Pancreas (tissue), 10 donors: ENCODE data around the gene PGLYRP1. TPM values are rescaled to one million over a fixed set of nuclear protein-coding genes. Genes with fewer than 3 reads are reported as not detected.

Experiments
- ATAC-seq, 4 donors: fragments of 200-7000 bp; cut with Tn5 transposase; one replicate each; pipeline versions ENCODE4 v1.8.0 to v1.9.1; 2020; ENCODE audit warnings: mild to moderate bottlenecking in 4 of 4, moderate library complexity in 4 of 4
- DNase-seq, 6 donors: peaks; one replicate each; pipeline ENCODE4 v3.0.0-alpha.2; 2020
- FAIRE-seq: peaks from 2 replicates; lab custom pipeline; 2012; peaks lifted over from hg19 to GRCh38; lab: Jason Lieb, UNC
- H3K27ac ChIP-seq, 4 donors: fragments of 200-600 bp; sonication (generic); 1 replicate in 3 of 4; 2 replicates in 1 of 4; pipeline versions ENCODE4 v1.5.0 to v1.8.0; 2020
- H3K27me3 ChIP-seq, 4 donors: fragments of 200-600 bp; one replicate each; pipeline ENCODE4 v1.8.0; 2021
- H3K36me3 ChIP-seq, 3 donors: fragments of 200-600 bp; sonication (generic) in 1 of 3; one replicate each; pipeline versions ENCODE4 v1.5.0 to v1.8.0; 2020 to 2021
- H3K4me1 ChIP-seq, 3 donors: fragments of 200-600 bp; one replicate each; pipeline ENCODE4 v1.8.0; 2021
- H3K4me3 ChIP-seq, 4 donors: fragments of 200-600 bp; sonication (generic) in 2 of 4; one replicate each; pipeline versions ENCODE4 v1.5.0 to v1.8.0; 2020 to 2021
- H3K9me3 ChIP-seq, 4 donors: fragments of 200-600 bp; one replicate each; pipeline ENCODE4 v1.8.0; 2021
- WGBS, 2 donors: extraction: QIAGEN DNeasy Blood & Tissue Kit; methylation state at CpG; one replicate each; pipeline ENCODE4 v1.1.7; 2013; 5-methylcytosine and 5-hydroxymethylcytosine counted together
- intact Hi-C, 3 donors: fragments of 100-400 bp; cut with DNase I; formaldehyde crosslinking; loops; one replicate each; pipeline versions ENCODE4 v1.11.1 to v1.14.2; 2022
- polyA plus RNA-seq, 2 donors: library from polyadenylated mRNA; stranded (reverse); fragments of 200-250 nt; gene quantifications; one replicate each; pipeline ENCODE4 v1.2.3, GENCODE V29; 2013
- total RNA-seq, 6 donors: library from RNA; stranded (reverse); fragmentation: NEBNext Ultra II Directional in 4 of 6; extraction: Animal tissue kit (Norgen Biotek cat#: 25700) in 4 of 6; gene quantifications; one replicate each; pipeline versions ENCODE4 v1.2.1 to v1.2.4, GENCODE V29; 2021 to 2023
- TF ChIP-seq, protein P1 (sequence below), 4 donors: fragments of 200-600 bp; sonication (generic) in 3 of 4; IDR thresholded peaks; one replicate each; pipeline versions ENCODE4 v1.5.0 to v1.8.0; 2021; ENCODE audit warnings: antibody characterized with exemption in 4 of 4
- donor health status: healthy with polysubstance abuse.
- donor health status: DM: no; HTN: no; CAD: no; lungs with moderate emphysema.
- donor health status: DM: no; HTN: no; CAD: no.
- donor health status: control.
- donor health status: control.
- donor health status: Bipolar disorder and iron deficiency.
- donor health status: DM: yes; HTN: yes; CAD: no.
- donor health status: DM: no; HTN: no; CAD: no.
- donor health status: DM: no; HTN: no; CAD: no.
- donor health status: DM: yes; HTN: yes; CAD: no.

PGLYRP1 gene
- total and polyA plus RNA-seq, 8 donors: 0.20 TPM; not detected in 7

DNA sequence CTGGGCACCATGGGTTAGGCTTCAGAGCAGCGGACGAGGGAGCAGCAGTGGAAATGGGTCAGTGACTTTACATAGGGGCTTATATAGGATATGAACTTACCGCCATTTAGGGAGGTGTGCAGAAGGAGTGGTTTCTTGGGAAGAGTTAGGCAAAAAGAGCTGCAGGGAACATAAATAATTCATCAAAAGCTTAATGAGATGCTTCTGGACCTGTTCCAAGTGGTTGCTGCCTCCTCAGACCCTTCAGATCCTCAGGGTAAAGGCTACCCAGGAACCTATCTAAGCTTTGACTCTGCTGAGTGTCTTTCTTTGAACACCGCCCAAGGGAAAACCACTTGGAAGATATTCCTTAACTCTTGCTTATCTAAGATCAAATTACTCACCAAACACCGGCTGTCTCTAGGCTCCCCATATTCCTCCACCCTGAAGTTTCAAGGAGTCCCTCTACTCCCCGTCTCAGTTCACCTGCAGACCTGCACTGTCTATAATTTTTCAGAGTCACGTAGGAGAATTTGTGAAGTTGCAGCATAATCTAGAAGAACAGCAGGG is 18.2 kb upstream of the PGLYRP1 start, which contains the start of gene IGFL4:
Gene IGFL4, minus strand, starts transcription at position 51 of the 549 bp plus-strand sequence. Its CDS starts 40 bp downstream, at position 11.
- peaks cover 0 to 20% (median 0%) of the 10 kb centered on the region in 4 donors for H3K27me3 ChIP-seq

DNA sequence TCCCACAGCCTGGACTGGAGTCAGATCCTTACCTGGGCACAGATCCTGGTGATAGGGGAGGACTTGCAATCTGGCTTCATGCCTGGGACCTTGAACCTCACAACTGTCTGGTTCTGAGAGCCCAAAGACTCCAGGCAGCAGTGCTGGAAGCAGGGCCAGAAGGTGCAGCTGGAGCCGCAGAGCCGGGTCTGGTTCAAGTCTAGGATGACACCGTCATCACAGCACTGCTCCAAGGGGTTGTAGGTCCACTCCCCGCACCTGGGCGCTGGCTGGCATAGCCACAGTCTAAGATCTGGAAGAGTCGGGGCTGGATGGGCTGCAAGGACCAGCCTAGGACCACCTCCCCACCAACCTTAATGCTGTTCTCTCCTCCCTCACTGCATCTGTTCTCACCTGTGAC is 17.3 kb upstream of the PGLYRP1 start:
- TF ChIP-seq, protein P1, sequence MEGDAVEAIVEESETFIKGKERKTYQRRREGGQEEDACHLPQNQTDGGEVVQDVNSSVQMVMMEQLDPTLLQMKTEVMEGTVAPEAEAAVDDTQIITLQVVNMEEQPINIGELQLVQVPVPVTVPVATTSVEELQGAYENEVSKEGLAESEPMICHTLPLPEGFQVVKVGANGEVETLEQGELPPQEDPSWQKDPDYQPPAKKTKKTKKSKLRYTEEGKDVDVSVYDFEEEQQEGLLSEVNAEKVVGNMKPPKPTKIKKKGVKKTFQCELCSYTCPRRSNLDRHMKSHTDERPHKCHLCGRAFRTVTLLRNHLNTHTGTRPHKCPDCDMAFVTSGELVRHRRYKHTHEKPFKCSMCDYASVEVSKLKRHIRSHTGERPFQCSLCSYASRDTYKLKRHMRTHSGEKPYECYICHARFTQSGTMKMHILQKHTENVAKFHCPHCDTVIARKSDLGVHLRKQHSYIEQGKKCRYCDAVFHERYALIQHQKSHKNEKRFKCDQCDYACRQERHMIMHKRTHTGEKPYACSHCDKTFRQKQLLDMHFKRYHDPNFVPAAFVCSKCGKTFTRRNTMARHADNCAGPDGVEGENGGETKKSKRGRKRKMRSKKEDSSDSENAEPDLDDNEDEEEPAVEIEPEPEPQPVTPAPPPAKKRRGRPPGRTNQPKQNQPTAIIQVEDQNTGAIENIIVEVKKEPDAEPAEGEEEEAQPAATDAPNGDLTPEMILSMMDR (IDR thresholded peaks at IDR 0.05): no peak
- no peaks in the 10 kb centered on the region for H3K4me1 ChIP-seq
- H3K4me3 ChIP-seq: no peak overlapping the region
- H3K9me3 ChIP-seq: no peaks in the 10 kb centered on the region
- intact Hi-C loops: no loop called here
- no peak overlapping the region for H3K27ac ChIP-seq
- no peak for ATAC-seq
- WGBS, 2 donors: 68 to 76% methylated on average over 6 of the region's 6 CpGs
- peaks cover 0 to 20% (median 0%) of the 10 kb centered on the region in 4 donors for H3K27me3 ChIP-seq
- H3K36me3 ChIP-seq: no peaks in the 10 kb centered on the region
- FAIRE-seq: no peak
- no peak for DNase-seq

More for the DNA sequence above, 18.2 kb upstream of the PGLYRP1 start, which contains the start of gene IGFL4:
- intact Hi-C loops: no loop called here
- H3K4me3 ChIP-seq: no peak within 1 kb of the TSS
- DNase-seq (no peak), ATAC-seq (no peak), FAIRE-seq (no peak)
- TF ChIP-seq, protein P1 (IDR thresholded peaks at IDR 0.05): no peak
- no peaks in the 10 kb centered on the region for H3K4me1 ChIP-seq
- H3K36me3 ChIP-seq: no peaks in the 10 kb centered on the region
- no peaks in the 10 kb centered on the region for H3K9me3 ChIP-seq
- H3K27ac ChIP-seq: no peak within 1 kb of the TSS
- WGBS, 2 donors: 43 to 47% methylated on average over 7 of the region's 7 CpGs

DNA sequence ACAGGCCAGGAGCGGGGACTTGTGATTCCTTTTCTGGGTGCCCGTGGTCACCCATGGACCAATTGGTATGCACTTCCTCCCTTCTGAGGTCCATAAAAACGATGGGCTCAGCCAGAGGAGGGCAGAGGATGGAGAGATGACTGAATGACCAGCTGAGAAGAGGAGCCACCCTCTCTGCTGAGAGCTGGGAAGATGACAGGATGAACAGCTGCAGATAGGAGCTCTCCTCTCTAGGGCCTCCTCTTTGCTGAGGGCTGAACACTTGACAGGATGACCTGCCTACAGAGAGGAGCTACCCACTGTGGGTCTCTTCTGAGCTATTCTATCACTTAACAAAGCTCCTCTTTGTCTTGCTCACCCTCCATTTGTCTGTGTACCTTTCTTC is 13.9 kb upstream of the PGLYRP1 start:
- no peak overlapping the region for H3K27ac ChIP-seq
- H3K36me3 ChIP-seq: no peaks in the 10 kb centered on the region
- no peak overlapping the region for H3K4me3 ChIP-seq
- H3K4me1 ChIP-seq: no peaks in the 10 kb centered on the region
- TF ChIP-seq, protein P1 (IDR thresholded peaks at IDR 0.05): no peak
- DNase-seq: no peak
- H3K27me3 ChIP-seq: peaks cover 0 to 4% (median 0%) of the 10 kb centered on the region in 4 donors
- ATAC-seq: no peak
- FAIRE-seq: no peak
- H3K9me3 ChIP-seq: no peaks in the 10 kb centered on the region
- intact Hi-C loops: no loop called here
- 57 to 60% methylated on average over 3 of the region's 3 CpGs for WGBS, 2 donors

DNA sequence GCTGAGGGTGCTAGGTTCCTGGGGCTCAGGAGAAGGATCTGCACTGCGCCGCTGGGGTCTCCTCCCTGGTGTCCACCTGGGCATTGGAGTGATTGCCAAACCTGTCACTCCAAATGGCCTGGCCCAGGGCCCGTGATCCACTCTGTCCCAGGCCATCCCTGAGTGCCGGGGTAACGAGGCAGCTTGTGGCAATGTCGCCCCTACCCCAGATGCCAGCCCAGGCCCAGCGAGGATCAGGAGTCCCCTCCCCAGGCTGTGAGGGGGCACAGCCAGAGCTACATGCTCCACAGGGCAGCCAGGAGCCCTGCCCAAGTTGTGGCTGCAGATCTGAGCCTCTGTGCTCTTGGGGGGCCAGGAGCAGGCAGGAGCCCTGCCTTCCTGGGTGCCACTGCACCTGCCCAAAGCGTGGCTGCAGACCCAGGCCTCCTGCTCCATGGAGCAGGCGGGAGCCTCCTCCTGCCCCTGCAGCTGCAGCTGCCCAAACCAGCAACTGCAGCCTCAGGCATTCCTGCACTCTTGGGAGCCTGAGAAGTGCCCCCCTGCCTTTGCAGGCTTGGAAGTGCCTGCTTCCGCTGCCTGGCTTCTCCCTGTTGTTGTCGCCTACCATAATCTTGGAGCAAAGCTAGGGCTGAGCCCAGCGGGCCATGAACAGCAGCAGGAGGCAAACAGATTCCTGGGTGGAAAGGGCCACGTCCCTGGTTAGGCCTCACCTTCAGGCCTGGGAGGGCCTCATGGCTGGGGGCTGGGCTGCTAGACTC is 13.3 kb upstream of the PGLYRP1 start:
- ATAC-seq (no peak), FAIRE-seq (no peak), DNase-seq (no peak)
- Histone ChIP-seq H3K36me3 (no peaks in the 10 kb centered on the region), H3K27ac (no peak overlapping the region), H3K27me3 (peaks cover 0 to 4% (median 0%) of the 10 kb centered on the region in 4 donors), H3K4me3 (no peak overlapping the region), H3K4me1 (no peaks in the 10 kb centered on the region), H3K9me3 (no peaks in the 10 kb centered on the region)
- intact Hi-C loops: no loop called here
- 67 to 77% methylated on average over 13 of the region's 13 CpGs for WGBS, 2 donors
- TF ChIP-seq, protein P1 (IDR thresholded peaks at IDR 0.05): no peak

DNA sequence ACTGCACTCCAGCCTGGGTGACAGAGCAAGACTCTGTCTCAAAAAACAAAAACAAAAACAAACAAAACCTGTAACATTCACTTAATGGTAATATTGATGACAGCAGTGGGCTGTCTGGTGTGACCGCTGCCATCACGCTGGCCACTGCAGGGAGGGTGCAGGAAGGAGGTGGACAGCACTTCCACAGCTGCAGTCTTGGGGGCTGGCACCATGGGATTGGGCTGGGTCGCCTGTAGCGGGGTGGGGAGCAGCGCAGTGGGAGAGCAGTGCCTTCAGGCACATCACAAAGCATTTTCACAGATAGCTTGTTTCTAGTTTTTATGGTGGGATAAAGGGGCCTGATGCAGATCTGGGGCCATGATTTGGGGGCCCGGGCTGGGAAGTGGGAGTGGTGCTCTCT is 12.7 kb upstream of the PGLYRP1 start:
- no peaks in the 10 kb centered on the region for H3K36me3 ChIP-seq
- H3K27ac ChIP-seq: no peak overlapping the region
- peaks cover 0 to 4% (median 0%) of the 10 kb centered on the region in 4 donors for H3K27me3 ChIP-seq
- H3K4me3 ChIP-seq: no peak overlapping the region
- FAIRE-seq: no peak
- DNase-seq: no peak
- intact Hi-C loops: no loop called here
- H3K9me3 ChIP-seq: no peaks in the 10 kb centered on the region
- TF ChIP-seq, protein P1 (IDR thresholded peaks at IDR 0.05): no peak
- 59 to 74% methylated on average over 6 of the region's 6 CpGs for WGBS, 2 donors
- H3K4me1 ChIP-seq: no peaks in the 10 kb centered on the region
- no peak for ATAC-seq
